ENCODE results near the gene HNRNPK. TPM values are rescaled to one million over a fixed set of nuclear protein-coding genes. Genes with fewer than 3 reads are reported as not detected.

HNRNPK gene
- total and polyA plus RNA-seq, 2 experiments from 2014 or later: 568 to 601 TPM

DNA sequence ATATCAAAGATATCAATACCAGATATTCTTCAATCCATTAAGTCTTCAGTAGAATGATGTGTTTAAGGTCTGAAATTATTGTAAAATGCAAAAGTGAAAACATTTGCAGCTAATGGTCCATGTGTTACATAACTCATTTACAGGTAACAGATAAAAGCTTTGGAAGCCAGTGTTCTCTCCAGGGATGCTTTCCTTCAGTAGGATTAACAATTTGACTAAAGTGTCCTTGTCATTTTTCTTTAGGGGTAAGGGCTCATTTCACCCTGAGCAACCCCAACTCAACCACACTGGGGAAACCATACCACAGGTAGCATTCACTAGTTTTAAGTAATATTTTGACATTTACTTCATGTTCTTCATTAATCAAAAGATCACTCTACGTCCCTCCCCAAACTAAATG is 12.9 kb downstream of the HNRNPK start:
- no peak overlapping the region for H3K4me3 ChIP-seq
- H3K27ac ChIP-seq: peak overlapping the region; percentile 16
- no peak for DNase-seq (ENCODE audit: low read depth in 1 of 2, low spot score in 1 of 2)
- no peaks in the 10 kb centered on the region for H3K27me3 ChIP-seq
- TF ChIP-seq CTCF (IDR thresholded peaks at IDR 0.05; ENCODE audit: low read depth, low read length): no peak
- no peaks in the 10 kb centered on the region for H3K9me3 ChIP-seq (ENCODE audit: low read depth)
- H3K36me3 ChIP-seq: peaks cover 53% of the 10 kb centered on the region
- H3K4me1 ChIP-seq (ENCODE audit: low read depth): no peaks in the 10 kb centered on the region

DNA sequence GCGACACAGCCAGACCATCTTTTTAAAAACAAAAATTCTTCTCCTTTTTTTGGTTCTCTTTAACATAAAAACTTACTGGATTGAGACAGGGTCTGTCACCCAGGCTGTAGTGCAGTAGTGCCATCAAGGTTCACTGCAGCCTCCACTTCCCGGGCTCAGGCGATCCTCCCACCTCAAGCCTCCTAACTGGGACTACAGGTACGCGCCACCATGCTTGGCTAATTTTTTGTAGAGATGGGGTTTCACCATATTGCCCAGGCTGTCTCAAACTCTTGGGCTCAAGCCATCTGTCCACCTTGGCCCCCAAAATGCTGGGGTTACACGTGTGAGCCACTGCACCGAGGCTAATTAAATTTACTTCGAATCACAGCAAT is 13.8 kb downstream of the HNRNPK start:
- Histone ChIP-seq H3K27me3 (no peaks in the 10 kb centered on the region), H3K27ac (peak overlapping the region; percentile 16), H3K9me3 (ENCODE audit: low read depth) (no peaks in the 10 kb centered on the region), H3K4me1 (ENCODE audit: low read depth) (no peaks in the 10 kb centered on the region), H3K36me3 (peaks cover 45% of the 10 kb centered on the region), H3K4me3 (no peak overlapping the region)
- no peak for DNase-seq (ENCODE audit: low read depth in 1 of 2, low spot score in 1 of 2)
- TF ChIP-seq CTCF (IDR thresholded peaks at IDR 0.05; ENCODE audit: low read depth, low read length): no peak

DNA sequence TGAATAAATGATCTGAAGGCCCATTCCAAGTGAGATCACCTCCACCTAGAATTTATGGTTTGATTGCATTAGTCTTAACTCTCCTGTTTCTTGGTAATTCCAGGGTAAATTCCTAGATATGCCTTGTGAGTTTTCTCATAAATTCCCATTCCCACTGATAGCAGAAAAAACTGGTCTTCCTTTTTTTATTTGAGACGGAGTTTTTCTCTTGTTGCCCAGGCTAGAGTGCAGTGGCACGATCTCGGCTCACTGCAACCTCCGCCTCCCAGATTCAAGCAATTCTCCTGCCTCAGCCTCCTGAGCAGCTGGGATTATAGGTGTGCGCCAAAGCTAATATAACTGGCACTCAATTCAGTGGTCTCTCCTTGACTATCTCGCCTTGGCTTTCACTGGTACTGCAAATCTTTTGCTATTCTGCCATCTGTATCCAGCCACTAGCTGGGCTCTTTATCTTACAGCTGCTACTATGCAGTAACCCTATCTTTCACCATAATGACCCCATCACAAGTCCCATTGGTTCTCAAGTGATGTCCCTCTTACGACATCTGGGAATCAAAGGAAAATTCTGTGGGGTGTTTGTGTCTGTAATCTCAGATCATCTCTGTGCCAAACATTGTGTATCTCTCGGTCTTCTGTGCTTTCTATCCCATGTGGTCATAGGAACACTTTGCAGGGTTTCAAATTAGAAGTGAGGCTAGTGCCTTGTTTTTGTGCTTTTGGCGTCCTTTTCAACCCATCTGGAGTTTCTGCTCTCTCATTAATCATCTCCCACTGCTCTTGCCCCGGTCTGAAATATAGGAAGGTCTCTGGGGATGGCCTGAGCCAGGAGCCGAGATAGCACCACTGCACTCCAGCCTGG is 14.4 kb downstream of the HNRNPK start:
- DNase-seq (ENCODE audit: low read depth in 1 of 2, low spot score in 1 of 2): peak in 1 of 2 donors; percentile 58
- Histone ChIP-seq H3K36me3 (peaks cover 39% of the 10 kb centered on the region), H3K27ac (peak overlapping the region; percentile 16), H3K9me3 (ENCODE audit: low read depth) (no peaks in the 10 kb centered on the region), H3K4me1 (ENCODE audit: low read depth) (no peaks in the 10 kb centered on the region), H3K27me3 (no peaks in the 10 kb centered on the region), H3K4me3 (no peak overlapping the region)
- TF ChIP-seq CTCF (IDR thresholded peaks at IDR 0.05; ENCODE audit: low read depth, low read length): no peak

DNA sequence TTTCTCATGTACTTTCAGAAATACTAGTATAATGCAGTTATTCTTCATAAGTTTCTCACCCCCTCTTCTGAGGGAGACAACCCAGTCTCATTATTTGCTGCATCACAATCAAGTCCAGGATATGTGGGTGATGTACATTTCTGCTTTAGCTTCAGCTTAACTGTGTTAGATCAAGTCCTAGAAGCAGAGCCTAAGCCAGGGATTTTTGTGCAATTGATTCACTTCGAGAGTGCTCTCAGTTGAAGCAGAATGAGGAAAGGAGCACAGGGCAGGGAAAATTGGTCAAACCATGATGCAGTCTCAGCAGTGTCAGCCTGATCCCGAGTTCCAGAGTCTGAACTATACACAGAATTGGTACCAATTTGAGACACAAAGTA is 15.1 kb downstream of the HNRNPK start:
- Histone ChIP-seq H3K4me1 (ENCODE audit: low read depth) (no peaks in the 10 kb centered on the region), H3K27ac (peak overlapping the region; percentile 13), H3K4me3 (no peak overlapping the region), H3K36me3 (peaks cover 32% of the 10 kb centered on the region), H3K9me3 (ENCODE audit: low read depth) (no peaks in the 10 kb centered on the region), H3K27me3 (no peaks in the 10 kb centered on the region)
- no peak for TF ChIP-seq CTCF (IDR thresholded peaks at IDR 0.05; ENCODE audit: low read depth, low read length)
- DNase-seq (ENCODE audit: low read depth in 1 of 2, low spot score in 1 of 2): peak in 1 of 2 donors; percentile 38

DNA sequence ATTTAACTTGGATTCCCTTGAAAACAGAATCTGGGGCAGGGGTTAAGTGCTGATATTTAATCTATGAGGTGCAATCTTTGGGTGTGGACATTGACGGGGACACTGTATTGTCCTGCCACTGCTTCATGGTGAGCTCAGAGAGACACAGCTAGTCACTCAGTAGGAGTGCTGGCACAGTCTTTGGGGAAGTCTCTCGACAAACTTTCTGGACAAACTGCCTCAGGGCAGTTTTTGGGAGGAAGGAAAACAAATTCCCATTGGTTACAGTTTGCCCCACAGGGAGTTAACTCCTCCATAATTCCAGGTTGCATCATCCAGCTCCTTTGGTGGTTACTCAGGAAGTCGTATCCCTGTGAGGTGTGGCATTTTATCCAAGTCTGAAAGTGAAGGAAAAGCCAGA is 17.9 kb downstream of the HNRNPK start:
- no peak for TF ChIP-seq CTCF (IDR thresholded peaks at IDR 0.05; ENCODE audit: low read depth, low read length)
- Histone ChIP-seq H3K27ac (no peak overlapping the region), H3K27me3 (no peaks in the 10 kb centered on the region), H3K36me3 (peaks cover 8% of the 10 kb centered on the region), H3K4me3 (no peak overlapping the region), H3K4me1 (ENCODE audit: low read depth) (no peaks in the 10 kb centered on the region), H3K9me3 (ENCODE audit: low read depth) (no peaks in the 10 kb centered on the region)
- DNase-seq (ENCODE audit: low read depth in 1 of 2, low spot score in 1 of 2): peak in 1 of 2 donors; percentile 65

All from cardiac muscle cell (in vitro differentiated cells and primary cell).